LHCN-M2 (cell line): ENCODE measurements around the gene VDR. TPM values are rescaled to one million over a fixed set of nuclear protein-coding genes. Genes with fewer than 3 reads are reported as not detected.
A peak's percentile ranks its signal among the peaks of the same experiment; 100 is the strongest.

Experiments
- DNase-seq: peaks from one replicate; pipeline ENCODE4 v3.0.0-alpha.2; 2012; ENCODE audit warnings: low read depth
- polyA plus RNA-seq: library from polyadenylated mRNA; unstranded; fragments of >200 nt; gene quantifications from one replicate; pipeline ENCODE4 v1.2.1, GENCODE V29; 2012; ENCODE audit warnings: missing spikeins
- total RNA-seq: library from RNA; depleted of rRNA; stranded (reverse); fragments of >200 nt; gene quantifications from 2 replicates; pipeline ENCODE4 v1.2.3, GENCODE V29; 2014; rRNA removed

Gene VDR
- 5.8 and 5.9 TPM in 2 replicates for total RNA-seq
- polyA plus RNA-seq = 6.6 TPM

GRCh38 chr12:47904713-47905709, at the start of gene VDR:
Gene VDR, minus strand, starts transcription at chr12:47904994. Its CDS starts 25,881 bp downstream, at chr12:47879113.
- peak; percentile 75 for DNase-seq

- DNase-seq = no peak
Observed at GRCh38 chr12:47954058-47954457, 49.3 kb upstream of the VDR start.

GRCh38 chr12:47950856-47951468, 46.2 kb upstream of the VDR start:
- DNase-seq = no peak

GRCh38 chr12:47949441-47950341, 44.9 kb upstream of the VDR start:
- DNase-seq = peak; percentile 82

GRCh38 chr12:47947341-47947740, 42.5 kb upstream of the VDR start:
- no peak for DNase-seq

- peak; percentile 42 for DNase-seq
Observed at GRCh38 chr12:47946413-47947323, 41.9 kb upstream of the VDR start.

- DNase-seq = no peak
Observed at GRCh38 chr12:47945341-47945728, 40.5 kb upstream of the VDR start.

- no peak for DNase-seq
Observed at GRCh38 chr12:47944685-47945340, 40.0 kb upstream of the VDR start.

GRCh38 chr12:47943623-47944340, 39.0 kb upstream of the VDR start:
- DNase-seq = no peak

- no peak for DNase-seq
Observed at GRCh38 chr12:47942614-47943225, 37.9 kb upstream of the VDR start.

GRCh38 chr12:47941871-47942613, 37.2 kb upstream of the VDR start:
- DNase-seq = no peak

- no peak for DNase-seq
Observed at GRCh38 chr12:47941475-47941780, 36.6 kb upstream of the VDR start.

- DNase-seq = no peak
Observed at GRCh38 chr12:47940773-47941474, 36.1 kb upstream of the VDR start.

GRCh38 chr12:47939009-47939601, 34.3 kb upstream of the VDR start:
- no peak for DNase-seq

- no peak for DNase-seq
Observed at GRCh38 chr12:47938594-47938993, 33.8 kb upstream of the VDR start.

- peak; percentile 77 for DNase-seq
Observed at GRCh38 chr12:47938093-47938492, 33.3 kb upstream of the VDR start.

GRCh38 chr12:47935184-47935583, 30.4 kb upstream of the VDR start:
- peak; percentile 93 for DNase-seq
